Vagina (tissue), 2 donors: ENCODE data around the gene CYREN. TPM values are rescaled to one million over a fixed set of nuclear protein-coding genes. Genes with fewer than 3 reads are reported as not detected.
A peak's percentile ranks its signal among the peaks of the same experiment; 100 is the strongest.
"Not testable (repeated sequence)": the region's sequence is repeated elsewhere in the genome, so short reads cannot be mapped to it uniquely, and the experiment has no call there.

ENCODE experiments used
- DNase-seq, 2 donors: peaks; one replicate each; pipeline ENCODE4 v3.0.0-alpha.2; 2017; ENCODE audit errors: extremely low spot score in 2 of 2
- H3K27ac ChIP-seq: fragments of 200-600 bp; sonication (generic); one replicate; pipeline ENCODE4 v1.5.1; 2019
- H3K27me3 ChIP-seq: fragments of 200-600 bp; sonication (generic); one replicate; pipeline ENCODE4 v1.5.1; 2019
- H3K36me3 ChIP-seq, 2 donors: fragments of 200-600 bp; sonication (generic); one replicate each; pipeline ENCODE4 v1.5.1; 2017 to 2019
- H3K4me1 ChIP-seq: fragments of 200-600 bp; sonication (generic); one replicate; pipeline ENCODE4 v1.5.1; 2019
- H3K4me3 ChIP-seq, 2 donors: fragments of 200-600 bp; sonication (generic); 1 replicate in 1 of 2; 2 replicates in 1 of 2; pipeline ENCODE4 v1.5.1; 2016 to 2019
- H3K9me3 ChIP-seq: fragments of 200-600 bp; sonication (generic); one replicate; pipeline ENCODE4 v1.5.1; 2019
- POLR2A ChIP-seq, 2 donors: fragments of 450-650 bp; IDR thresholded peaks; one replicate each; pipeline ENCODE4 v1.6.1; 2017; ENCODE audit warnings: antibody characterized with exemption in 2 of 2, mild to moderate bottlenecking in 2 of 2, moderate library complexity in 2 of 2
- POLR2AphosphoS5 ChIP-seq, 2 donors: sonication (generic); formaldehyde crosslinking; IDR thresholded peaks; one replicate each; pipeline ENCODE4 v1.9.0; 2017; ENCODE audit warnings: antibody characterized with exemption in 2 of 2, mild to moderate bottlenecking in 2 of 2, low read depth in 1 of 2; ENCODE audit not compliant: insufficient read depth in 1 of 2
- intact Hi-C: fragments of 100-400 bp; cut with DNase I; formaldehyde crosslinking; loops from one replicate; pipeline ENCODE4 v1.15.1; 2023
- total RNA-seq: library from RNA; depleted of rRNA; stranded (reverse); fragments of >200 nt; gene quantifications from one replicate; pipeline ENCODE4 v1.2.3, GENCODE V29; 2016
- TF ChIP-seq, protein P1 (sequence below), 3 experiments: fragments of 450-650 bp in 2 of 3; fragments of 200-600 bp in 1 of 3; sonication (generic) in 1 of 3; IDR thresholded peaks; one replicate each; pipeline ENCODE4 v1.5.1; 2017 to 2019; ENCODE audit warnings: antibody characterized with exemption in 3 of 3, mild to moderate bottlenecking in 2 of 3, moderate library complexity in 2 of 3

Gene CYREN
- 33.4 TPM for total RNA-seq

DNA sequence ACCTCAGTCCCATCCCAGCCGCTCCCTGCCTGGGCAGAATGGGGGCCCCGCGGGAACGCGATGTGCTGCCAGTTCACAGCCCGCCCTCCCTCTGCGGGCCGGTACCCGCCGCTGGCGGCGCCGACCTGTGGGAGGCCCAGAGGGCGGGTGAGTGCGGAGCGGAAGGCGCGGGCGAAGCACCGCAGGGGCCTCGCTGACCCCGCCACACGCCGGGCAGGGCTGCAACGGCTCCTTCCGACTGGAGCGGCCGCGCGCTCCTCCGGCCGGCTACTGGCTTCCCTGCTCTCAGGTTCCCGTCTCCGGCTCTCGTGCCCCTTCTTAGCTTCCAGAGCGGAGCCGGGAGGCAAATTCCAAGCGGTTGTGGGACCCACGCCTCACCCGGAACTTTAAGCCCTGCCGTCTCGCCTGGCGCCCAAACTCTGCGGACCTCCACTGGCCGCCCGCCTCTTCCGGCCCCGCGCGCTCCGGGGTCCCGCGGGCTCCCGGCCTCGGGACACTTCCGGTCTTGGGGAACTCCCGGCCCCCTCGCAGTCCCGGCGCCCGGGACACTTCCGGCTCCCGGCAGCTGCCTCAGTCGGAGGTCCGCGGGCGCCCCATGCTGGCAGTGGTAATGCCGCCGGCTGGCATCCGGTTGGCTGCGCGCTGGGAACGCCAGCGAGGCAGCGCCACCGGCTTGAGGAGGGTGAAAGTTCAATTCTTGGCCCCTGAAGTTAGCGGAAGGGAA is at the start of gene CYREN:
Gene CYREN (minus strand): TSS at position 434 of the 724 bp plus-strand sequence. CDS start 1,785 bp downstream, outside the sequence.
- Histone ChIP-seq H3K27me3 (no peaks in the 10 kb centered on the region), H3K27ac (peak within 1 kb of the TSS; percentile 98), H3K9me3 (no peaks in the 10 kb centered on the region), H3K36me3 (peaks cover 0 to 10% of the 10 kb centered on the region in 2 donors), H3K4me3 (peak within 1 kb of the TSS; percentile 78 to 84), H3K4me1 (peaks cover 43% of the 10 kb centered on the region)
- TF ChIP-seq POLR2AphosphoS5 (IDR thresholded peaks at IDR 0.05; ENCODE audit: insufficient read depth in 1 of 2, low read depth in 1 of 2), result peak; percentile 22 to 90
- TF ChIP-seq POLR2A (IDR thresholded peaks at IDR 0.05), result peak in 1 of 2 donors; percentile 26
- TF ChIP-seq, protein P1, sequence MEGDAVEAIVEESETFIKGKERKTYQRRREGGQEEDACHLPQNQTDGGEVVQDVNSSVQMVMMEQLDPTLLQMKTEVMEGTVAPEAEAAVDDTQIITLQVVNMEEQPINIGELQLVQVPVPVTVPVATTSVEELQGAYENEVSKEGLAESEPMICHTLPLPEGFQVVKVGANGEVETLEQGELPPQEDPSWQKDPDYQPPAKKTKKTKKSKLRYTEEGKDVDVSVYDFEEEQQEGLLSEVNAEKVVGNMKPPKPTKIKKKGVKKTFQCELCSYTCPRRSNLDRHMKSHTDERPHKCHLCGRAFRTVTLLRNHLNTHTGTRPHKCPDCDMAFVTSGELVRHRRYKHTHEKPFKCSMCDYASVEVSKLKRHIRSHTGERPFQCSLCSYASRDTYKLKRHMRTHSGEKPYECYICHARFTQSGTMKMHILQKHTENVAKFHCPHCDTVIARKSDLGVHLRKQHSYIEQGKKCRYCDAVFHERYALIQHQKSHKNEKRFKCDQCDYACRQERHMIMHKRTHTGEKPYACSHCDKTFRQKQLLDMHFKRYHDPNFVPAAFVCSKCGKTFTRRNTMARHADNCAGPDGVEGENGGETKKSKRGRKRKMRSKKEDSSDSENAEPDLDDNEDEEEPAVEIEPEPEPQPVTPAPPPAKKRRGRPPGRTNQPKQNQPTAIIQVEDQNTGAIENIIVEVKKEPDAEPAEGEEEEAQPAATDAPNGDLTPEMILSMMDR (IDR thresholded peaks at IDR 0.05), result peak; percentile 31 to 77 (median 50)
- intact Hi-C loops, result loop anchor here (2.0 kb wide), 1 partner anchor 184 kb away; the partner anchor contains the start of gene AGBL3
- no peak for DNase-seq

GRCh38 chr7:135217645-135218509 is 47.4 kb upstream of the CYREN start:
- TF ChIP-seq POLR2A (IDR thresholded peaks at IDR 0.05) (no peak), POLR2AphosphoS5 (IDR thresholded peaks at IDR 0.05; ENCODE audit: insufficient read depth in 1 of 2, low read depth in 1 of 2) (no peak)
- TF ChIP-seq, protein P1 (IDR thresholded peaks at IDR 0.05), result no peak
- Histone ChIP-seq H3K27ac (no peak overlapping the region), H3K9me3 (no peaks in the 10 kb centered on the region), H3K4me3 (no peak overlapping the region), H3K4me1 (no peaks in the 10 kb centered on the region), H3K36me3 (no peaks in the 10 kb centered on the region), H3K27me3 (no peaks in the 10 kb centered on the region)
- intact Hi-C loops, result no loop called here
- peak in 1 of 2 donors; percentile 52 for DNase-seq

DNA sequence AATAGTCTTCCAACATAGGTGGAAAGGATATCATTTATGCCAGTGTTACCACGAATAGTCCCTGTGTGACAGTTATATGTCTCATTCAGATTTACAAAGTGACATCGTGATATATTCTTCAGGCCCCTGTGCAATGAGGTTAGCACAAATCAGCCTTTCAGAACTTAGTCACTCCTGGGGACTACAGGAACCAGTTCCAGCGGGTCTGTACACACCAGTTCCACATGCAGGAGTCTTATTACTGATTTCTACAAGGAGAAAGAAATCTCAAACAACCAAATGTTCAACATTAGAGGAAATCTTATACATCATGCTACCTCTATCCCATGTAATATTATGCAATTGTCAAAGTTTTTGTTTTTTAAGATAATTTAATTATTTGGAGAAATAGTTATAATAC is 45.2 kb upstream of the CYREN start:
- no peaks in the 10 kb centered on the region for H3K36me3 ChIP-seq
- H3K27me3 ChIP-seq, result no peaks in the 10 kb centered on the region
- TF ChIP-seq POLR2A (IDR thresholded peaks at IDR 0.05), result no peak
- TF ChIP-seq, protein P1 (IDR thresholded peaks at IDR 0.05), result no peak
- TF ChIP-seq POLR2AphosphoS5 (IDR thresholded peaks at IDR 0.05; ENCODE audit: insufficient read depth in 1 of 2, low read depth in 1 of 2), result no peak
- no peak overlapping the region for H3K27ac ChIP-seq
- intact Hi-C loops, result no loop called here
- no peaks in the 10 kb centered on the region for H3K9me3 ChIP-seq
- H3K4me1 ChIP-seq, result peaks cover 2% of the 10 kb centered on the region
- DNase-seq, result no peak
- H3K4me3 ChIP-seq, result no peak overlapping the region

DNA sequence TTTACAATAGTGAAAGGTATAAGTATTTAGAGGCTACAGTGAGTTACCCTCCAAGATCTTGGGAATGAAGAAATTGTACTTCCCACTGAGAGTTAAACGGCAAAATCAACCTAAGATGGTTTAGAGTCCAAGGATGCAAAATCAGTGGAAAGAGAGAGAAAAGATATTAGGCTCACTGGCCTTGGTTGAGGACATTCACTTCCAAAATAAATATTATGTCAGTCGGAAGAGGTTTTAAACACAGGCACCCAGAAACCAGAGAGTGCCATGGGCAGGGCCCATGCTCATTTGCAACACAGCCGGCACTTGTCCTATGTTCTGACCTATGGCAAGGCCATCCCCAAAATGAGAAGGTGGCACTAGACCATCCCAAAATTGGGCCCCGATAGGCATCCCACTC is 44.7 kb upstream of the CYREN start:
- no peak for TF ChIP-seq POLR2AphosphoS5 (IDR thresholded peaks at IDR 0.05; ENCODE audit: insufficient read depth in 1 of 2, low read depth in 1 of 2)
- H3K4me3 ChIP-seq, result no peak overlapping the region
- H3K9me3 ChIP-seq, result no peaks in the 10 kb centered on the region
- H3K27ac ChIP-seq, result no peak overlapping the region
- H3K36me3 ChIP-seq, result no peaks in the 10 kb centered on the region
- H3K4me1 ChIP-seq, result peaks cover 7% of the 10 kb centered on the region
- intact Hi-C loops, result no loop called here
- peak in 1 of 2 donors; percentile 44 for DNase-seq
- no peaks in the 10 kb centered on the region for H3K27me3 ChIP-seq

DNA sequence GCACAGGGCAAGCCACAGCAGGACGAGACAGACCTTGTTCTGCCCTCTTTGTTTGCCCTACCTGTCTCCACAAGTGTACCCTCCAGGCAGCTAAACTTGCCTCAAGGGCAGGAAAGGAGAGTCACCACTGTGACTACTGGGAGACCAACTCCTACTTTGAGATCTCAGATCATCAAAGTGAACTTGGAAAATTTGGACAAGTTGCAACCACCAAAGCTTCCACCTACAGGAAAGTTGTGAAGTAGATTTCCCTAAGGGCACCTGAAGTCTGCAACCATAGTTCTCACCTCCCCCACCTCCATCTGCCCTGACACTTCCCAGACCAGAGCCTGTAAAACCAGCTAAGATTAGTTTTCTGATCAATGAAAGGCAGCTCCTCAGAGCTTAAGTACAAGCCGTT is 43.3 kb upstream of the CYREN start:
- Histone ChIP-seq H3K36me3 (no peaks in the 10 kb centered on the region), H3K27ac (no peak overlapping the region), H3K27me3 (no peaks in the 10 kb centered on the region), H3K4me1 (peaks cover 21% of the 10 kb centered on the region), H3K9me3 (no peaks in the 10 kb centered on the region), H3K4me3 (no peak overlapping the region)
- TF ChIP-seq POLR2A (IDR thresholded peaks at IDR 0.05) (no peak), POLR2AphosphoS5 (IDR thresholded peaks at IDR 0.05; ENCODE audit: insufficient read depth in 1 of 2, low read depth in 1 of 2) (no peak)
- TF ChIP-seq, protein P1 (IDR thresholded peaks at IDR 0.05), result no peak
- intact Hi-C loops, result no loop called here
- DNase-seq, result peak in 1 of 2 donors; percentile 70

- Histone ChIP-seq H3K4me1 (peaks cover 37% of the 10 kb centered on the region), H3K27ac (peak overlapping the region; percentile 92), H3K4me3 (peak overlapping the region; percentile 85 to 100)
- H3K27me3 ChIP-seq, H3K9me3 ChIP-seq, H3K36me3 ChIP-seq, intact Hi-C loops: not testable (repeated sequence)
- DNase-seq, result peak in 1 of 2 donors; percentile 72
Measured at GRCh38 chr7:135211946-135212685, 41.6 kb upstream of the CYREN start.
